HS-5 (cell line): Measurements from ENCODE around the gene PPP1R9B.

Source experiments
- DNase-seq: peaks from one replicate; pipeline ENCODE4 v3.0.0-alpha.2; 2012; ENCODE audit warnings: low read depth

The PPP1R9B gene

GRCh38 chr17:50125420-50125997 lies 25.0 kb downstream of the PPP1R9B start:
- no peak for DNase-seq

GRCh38 chr17:50123649-50124349 lies 26.7 kb downstream of the PPP1R9B start:
- no peak for DNase-seq

- no peak for DNase-seq
Measured at GRCh38 chr17:50122945-50123344, 27.5 kb downstream of the PPP1R9B start.

GRCh38 chr17:50120475-50121253 lies 29.8 kb downstream of the PPP1R9B start:
- DNase-seq: no peak

- no peak for DNase-seq
Measured at GRCh38 chr17:50118828-50119218, 31.7 kb downstream of the PPP1R9B start.

- DNase-seq: no peak
Measured at GRCh38 chr17:50118076-50118827, 32.2 kb downstream of the PPP1R9B start.

- no peak for DNase-seq
Measured at GRCh38 chr17:50117202-50118051, 33.0 kb downstream of the PPP1R9B start.

GRCh38 chr17:50115756-50116155 lies 34.7 kb downstream of the PPP1R9B start:
- DNase-seq: no peak

- no peak for DNase-seq
Measured at GRCh38 chr17:50114849-50115357, 35.6 kb downstream of the PPP1R9B start.

GRCh38 chr17:50114401-50114800 lies 36.1 kb downstream of the PPP1R9B start:
- DNase-seq: no peak

GRCh38 chr17:50113624-50114320 lies 36.7 kb downstream of the PPP1R9B start:
- DNase-seq: no peak

GRCh38 chr17:50112694-50113093 lies 37.8 kb downstream of the PPP1R9B start:
- DNase-seq: no peak

GRCh38 chr17:50111673-50112655 lies 38.5 kb downstream of the PPP1R9B start:
- DNase-seq: no peak

- DNase-seq: no peak
Measured at GRCh38 chr17:50110591-50111349, 39.7 kb downstream of the PPP1R9B start.

GRCh38 chr17:50109785-50110184 lies 40.7 kb downstream of the PPP1R9B start:
- DNase-seq: no peak

GRCh38 chr17:50109207-50109606 lies 41.3 kb downstream of the PPP1R9B start:
- no peak for DNase-seq

GRCh38 chr17:50108556-50108955 lies 41.9 kb downstream of the PPP1R9B start:
- DNase-seq: no peak

GRCh38 chr17:50107790-50108414 lies 42.6 kb downstream of the PPP1R9B start:
- no peak for DNase-seq
